Dermis blood vessel endothelial cell (primary cell): Measurements from ENCODE around the gene UNC5B. TPM values are rescaled to one million over a fixed set of nuclear protein-coding genes. Genes with fewer than 3 reads are reported as not detected.
"Not testable (repeated sequence)": the region's sequence is repeated elsewhere in the genome, so short reads cannot be mapped to it uniquely, and the experiment has no call there.

Experiments
- DNase-seq: peaks from one replicate; pipeline ENCODE4 v3.0.0; 2010
- total RNA-seq: library from RNA; depleted of rRNA; stranded (reverse); fragments of >200 nt; gene quantifications from 2 replicates; pipeline ENCODE4 v1.2.3, GENCODE V29; 2014

UNC5B gene
- total RNA-seq, 1 donor from 2014 or later: 15.1 TPM

- no peak for DNase-seq
Measured at GRCh38 chr10:71268758-71269157, 56.4 kb downstream of the UNC5B start.

- no peak for DNase-seq
Measured at GRCh38 chr10:71269301-71270288, 57.2 kb downstream of the UNC5B start.

GRCh38 chr10:71270301-71271220, 58.2 kb downstream of the UNC5B start:
- peak; percentile 87 for DNase-seq

GRCh38 chr10:71271662-71272055, 59.3 kb downstream of the UNC5B start:
- peak; percentile 89 for DNase-seq

- peak; percentile 92 for DNase-seq
Measured at GRCh38 chr10:71272056-71272771, 59.8 kb downstream of the UNC5B start.

GRCh38 chr10:71272974-71273373, 60.6 kb downstream of the UNC5B start:
- DNase-seq: not testable (repeated sequence)

- DNase-seq: no peak
Measured at GRCh38 chr10:71273506-71273905, 61.1 kb downstream of the UNC5B start.

GRCh38 chr10:71274901-71275796, 62.8 kb downstream of the UNC5B start:
- DNase-seq: peak; percentile 60

GRCh38 chr10:71276873-71277272, 64.5 kb downstream of the UNC5B start:
- no peak for DNase-seq

- no peak for DNase-seq
Measured at GRCh38 chr10:71277914-71278665, 65.7 kb downstream of the UNC5B start.

- no peak for DNase-seq
Measured at GRCh38 chr10:71278691-71279588, 66.6 kb downstream of the UNC5B start.

GRCh38 chr10:71279590-71280170, 67.3 kb downstream of the UNC5B start:
- peak; percentile 20 for DNase-seq

- DNase-seq: no peak
Measured at GRCh38 chr10:71280216-71280615, 67.8 kb downstream of the UNC5B start.

GRCh38 chr10:71280825-71281224, 68.5 kb downstream of the UNC5B start:
- DNase-seq: no peak

GRCh38 chr10:71281646-71282322, 69.4 kb downstream of the UNC5B start:
- DNase-seq: no peak

- DNase-seq: no peak
Measured at GRCh38 chr10:71282323-71282680, 69.9 kb downstream of the UNC5B start.

- no peak for DNase-seq
Measured at GRCh38 chr10:71283410-71283809, 71.0 kb downstream of the UNC5B start.

GRCh38 chr10:71283876-71284275, 71.5 kb downstream of the UNC5B start:
- no peak for DNase-seq
